Measurements from ENCODE around the gene GRAMD2B. TPM values are rescaled to one million over a fixed set of nuclear protein-coding genes. Genes with fewer than 3 reads are reported as not detected.

Gene GRAMD2B
- total RNA-seq, 4 donors from 2014 or later: 19.1 to 44.1 (median 36.7) TPM

- no peak for TF ChIP-seq CTCF (IDR thresholded peaks at IDR 0.05)
- no peak for DNase-seq (ENCODE audit: low spot score)
- no peak for ATAC-seq (ENCODE audit: low FRiP score)
These were observed 108.4 kb downstream of the GRAMD2B start for GRCh38 chr5:126531543-126532120.

GRCh38 chr5:126534553-126534952, 111.3 kb downstream of the GRAMD2B start:
- ATAC-seq (ENCODE audit: low FRiP score): no peak
- no peak for TF ChIP-seq CTCF (IDR thresholded peaks at IDR 0.05)
- no peak for DNase-seq (ENCODE audit: low spot score)

GRCh38 chr5:126535856-126536545, 112.8 kb downstream of the GRAMD2B start:
- ATAC-seq (ENCODE audit: low FRiP score): no peak
- no peak for TF ChIP-seq CTCF (IDR thresholded peaks at IDR 0.05)
- DNase-seq (ENCODE audit: low spot score): no peak

GRCh38 chr5:126536874-126537273, 113.7 kb downstream of the GRAMD2B start:
- TF ChIP-seq CTCF (IDR thresholded peaks at IDR 0.05): no peak
- ATAC-seq (ENCODE audit: low FRiP score) (no peak), DNase-seq (ENCODE audit: low spot score) (no peak)

GRCh38 chr5:126538579-126538978, 115.4 kb downstream of the GRAMD2B start:
- ATAC-seq (ENCODE audit: low FRiP score) (no peak), DNase-seq (ENCODE audit: low spot score) (no peak)
- no peak for TF ChIP-seq CTCF (IDR thresholded peaks at IDR 0.05)

GRCh38 chr5:126540631-126541030, 117.4 kb downstream of the GRAMD2B start:
- DNase-seq (ENCODE audit: low spot score): no peak
- TF ChIP-seq CTCF (IDR thresholded peaks at IDR 0.05): no peak

GRCh38 chr5:126542441-126542840, 119.2 kb downstream of the GRAMD2B start:
- DNase-seq (ENCODE audit: low spot score): no peak
- TF ChIP-seq CTCF (IDR thresholded peaks at IDR 0.05): no peak
- no peak for ATAC-seq (ENCODE audit: low FRiP score)

More at GRCh38 chr5:126540631-126541030, 117.4 kb downstream of the GRAMD2B start:
- no peak for ATAC-seq (ENCODE audit: low FRiP score)
